GM19395 (cell line): ENCODE results near the gene ANKRD27.
"Not testable (repeated sequence)": the region's sequence is repeated elsewhere in the genome, so short reads cannot be mapped to it uniquely, and the experiment has no call there.

Experiments used
- ATAC-seq: cut with Tn5 transposase; IDR thresholded peaks from one replicate; pipeline ENCODE4 v1.9.1; 2021; ENCODE audit warnings: mild to moderate bottlenecking, moderate library complexity; ENCODE audit not compliant: unreplicated experiment

ANKRD27 gene

GRCh38 chr19:32656379-32656778, 18.6 kb downstream of the ANKRD27 start:
- not testable (repeated sequence) for ATAC-seq

GRCh38 chr19:32653599-32653915, 21.4 kb downstream of the ANKRD27 start:
- ATAC-seq: no peak

- no peak for ATAC-seq
Observed at GRCh38 chr19:32652894-32653598, 21.9 kb downstream of the ANKRD27 start.

GRCh38 chr19:32652331-32652730, 22.6 kb downstream of the ANKRD27 start:
- ATAC-seq: not testable (repeated sequence)

GRCh38 chr19:32651729-32652140, 23.2 kb downstream of the ANKRD27 start:
- ATAC-seq: no peak

- ATAC-seq: no peak
Observed at GRCh38 chr19:32650671-32651070, 24.3 kb downstream of the ANKRD27 start.

GRCh38 chr19:32649751-32650150, 25.2 kb downstream of the ANKRD27 start:
- ATAC-seq: no peak

GRCh38 chr19:32647361-32647760, 27.6 kb downstream of the ANKRD27 start:
- ATAC-seq: no peak

- no peak for ATAC-seq
Observed at GRCh38 chr19:32646556-32646955, 28.4 kb downstream of the ANKRD27 start.

- no peak for ATAC-seq
Observed at GRCh38 chr19:32642771-32643170, 32.2 kb downstream of the ANKRD27 start.

GRCh38 chr19:32638625-32639024, 36.4 kb downstream of the ANKRD27 start:
- ATAC-seq: no peak

- no peak for ATAC-seq
Observed at GRCh38 chr19:32637480-32637879, 37.5 kb downstream of the ANKRD27 start.

GRCh38 chr19:32631381-32631780, 43.6 kb downstream of the ANKRD27 start:
- ATAC-seq: no peak

GRCh38 chr19:32630338-32630737, 44.6 kb downstream of the ANKRD27 start:
- ATAC-seq: no peak

- no peak for ATAC-seq
Observed at GRCh38 chr19:32627714-32628270, 47.2 kb downstream of the ANKRD27 start.

- ATAC-seq: no peak
Observed at GRCh38 chr19:32626969-32627368, 48.0 kb downstream of the ANKRD27 start.

- no peak for ATAC-seq
Observed at GRCh38 chr19:32624410-32624809, 50.6 kb downstream of the ANKRD27 start.

- no peak for ATAC-seq
Observed at GRCh38 chr19:32622002-32622401, 53.0 kb downstream of the ANKRD27 start.

- ATAC-seq: no peak
Observed at GRCh38 chr19:32619051-32619685, 55.8 kb downstream of the ANKRD27 start.

GRCh38 chr19:32615569-32615968, 59.4 kb downstream of the ANKRD27 start:
- ATAC-seq: no peak

- no peak for ATAC-seq
Observed at GRCh38 chr19:32614916-32615315, 60.1 kb downstream of the ANKRD27 start.

GRCh38 chr19:32613008-32613407, 62.0 kb downstream of the ANKRD27 start:
- ATAC-seq: no peak
